ENCODE results near the gene PRPF19. TPM values are rescaled to one million over a fixed set of nuclear protein-coding genes. Genes with fewer than 3 reads are reported as not detected.

The PRPF19 gene
- total RNA-seq, 5 donors from 2014 or later (not counting 1 experiment from before 2014, with no cell fraction given): 81.7 to 106 (median 96.9) TPM

GRCh38 chr11:60873533-60873932 lies 32.9 kb downstream of the PRPF19 start:
- ATAC-seq (replicated peaks in 1 of 4): peak in 2 of 4 experiments; percentile 5 to 9
- peaks cover 0 to 24% of the 10 kb centered on the region in 2 experiments for H3K27me3 ChIP-seq (replicated peaks in 1 of 2; ENCODE audit: control insufficient read depth in 2 of 2, extremely low read depth in 1 of 2, insufficient read depth in 2 of 2, low read length in 1 of 2)
- DNase-seq: no peak
- no peak overlapping the region for H3K4me3 ChIP-seq (ENCODE audit: control insufficient read depth in 1 of 2, extremely low read depth in 1 of 2, low read length in 1 of 2)
- H3K4me3 Mint-ChIP-seq: no peak overlapping the region
- no peak overlapping the region for H3K27ac Mint-ChIP-seq
- H3K36me3 ChIP-seq (ENCODE audit: control insufficient read depth in 2 of 2, extremely low read depth in 1 of 2, insufficient read depth in 1 of 2, low read length in 1 of 2): peaks cover 0 to 9% of the 10 kb centered on the region in 2 donors
- ChIA-PET POLR2A (interaction anchor here in 1 of 2 donors (0.6 kb wide), 1 partner anchor 155 kb away, joined by 5 read pairs; no protein-coding TSS in a partner anchor), CTCF (no interaction called here)
- H3K27me3 Mint-ChIP-seq: peaks cover 0 to 4% of the 10 kb centered on the region in 2 donors
- H3K4me1 ChIP-seq (ENCODE audit: control insufficient read depth in 1 of 2, extremely low read depth in 1 of 2, insufficient read depth in 2 of 2, low read length in 2 of 2): peaks cover 8 to 38% of the 10 kb centered on the region in 2 experiments
- peaks cover 18 to 22% (median 19%) of the 10 kb centered on the region in 3 donors for H3K4me1 Mint-ChIP-seq
- no peaks in the 10 kb centered on the region for H3K9me3 Mint-ChIP-seq
- WGBS (ENCODE audit: insufficient coverage): 91% methylated on average over 8 of the region's 12 CpGs
- no peak overlapping the region for H3K27ac ChIP-seq (ENCODE audit: low read length)
- peaks cover 9% of the 10 kb centered on the region for H3K36me3 Mint-ChIP-seq
- H3K9me3 ChIP-seq: no peaks in the 10 kb centered on the region

- DNase-seq: peak in 12 of 35 experiments; percentile 7 to 30 (median 14)
- H3K4me1 ChIP-seq (ENCODE audit: control insufficient read depth in 1 of 2, extremely low read depth in 1 of 2, insufficient read depth in 2 of 2, low read length in 2 of 2): peaks cover 8 to 40% of the 10 kb centered on the region in 2 experiments
- Mint-ChIP-seq H3K4me3 (no peak overlapping the region), H3K27me3 (peaks cover 0 to 4% of the 10 kb centered on the region in 2 donors), H3K36me3 (peaks cover 6% of the 10 kb centered on the region), H3K9me3 (no peaks in the 10 kb centered on the region), H3K27ac (peak overlapping the region in 1 of 2 donors; percentile 39), H3K4me1 (peaks cover 18 to 24% (median 21%) of the 10 kb centered on the region in 3 donors)
- POLR2A ChIA-PET: interaction anchor here in 1 of 2 donors (0.6 kb wide), 1 partner anchor 155 kb away, joined by 5 read pairs; no protein-coding TSS in a partner anchor
- ATAC-seq (replicated peaks in 1 of 4): peak; percentile 25 to 68 (median 44)
- 68% methylated on average over 15 of the region's 16 CpGs for WGBS (ENCODE audit: insufficient coverage)
- H3K27me3 ChIP-seq (replicated peaks in 1 of 2; ENCODE audit: control insufficient read depth in 2 of 2, extremely low read depth in 1 of 2, insufficient read depth in 2 of 2, low read length in 1 of 2): peaks cover 0 to 29% of the 10 kb centered on the region in 2 experiments
- H3K9me3 ChIP-seq: no peaks in the 10 kb centered on the region
- CTCF ChIA-PET: no interaction called here
- H3K4me3 ChIP-seq (ENCODE audit: control insufficient read depth in 1 of 2, extremely low read depth in 1 of 2, low read length in 1 of 2): no peak overlapping the region
- H3K36me3 ChIP-seq (ENCODE audit: control insufficient read depth in 2 of 2, extremely low read depth in 1 of 2, insufficient read depth in 1 of 2, low read length in 1 of 2): peaks cover 0 to 7% of the 10 kb centered on the region in 2 donors
- no peak overlapping the region for H3K27ac ChIP-seq (ENCODE audit: low read length)
These were observed 33.3 kb downstream of the PRPF19 start for GRCh38 chr11:60872961-60873524.

GRCh38 chr11:60872124-60872960 lies 34.0 kb downstream of the PRPF19 start:
- Mint-ChIP-seq H3K27ac (peak overlapping the region in 1 of 2 donors; percentile 52), H3K36me3 (no peaks in the 10 kb centered on the region), H3K9me3 (no peaks in the 10 kb centered on the region), H3K27me3 (peaks cover 0 to 4% of the 10 kb centered on the region in 2 donors), H3K4me1 (peaks cover 18 to 24% (median 21%) of the 10 kb centered on the region in 3 donors), H3K4me3 (no peak overlapping the region)
- H3K9me3 ChIP-seq: no peaks in the 10 kb centered on the region
- peak in 1 of 4 experiments; percentile 23 for ATAC-seq (replicated peaks in 1 of 4)
- peaks cover 0 to 6% of the 10 kb centered on the region in 2 donors for H3K36me3 ChIP-seq (ENCODE audit: control insufficient read depth in 2 of 2, extremely low read depth in 1 of 2, insufficient read depth in 1 of 2, low read length in 1 of 2)
- ChIA-PET POLR2A (no interaction called here), CTCF (interaction anchor here in 1 of 2 donors (0.6 kb wide), 1 partner anchor 26 kb away, joined by 4 read pairs; no protein-coding TSS in a partner anchor)
- DNase-seq: no peak
- H3K4me1 ChIP-seq (ENCODE audit: control insufficient read depth in 1 of 2, extremely low read depth in 1 of 2, insufficient read depth in 2 of 2, low read length in 2 of 2): peaks cover 8 to 40% of the 10 kb centered on the region in 2 experiments
- H3K27me3 ChIP-seq (replicated peaks in 1 of 2; ENCODE audit: control insufficient read depth in 2 of 2, extremely low read depth in 1 of 2, insufficient read depth in 2 of 2, low read length in 1 of 2): peaks cover 0 to 34% of the 10 kb centered on the region in 2 experiments
- H3K27ac ChIP-seq (ENCODE audit: low read length): no peak overlapping the region
- H3K4me3 ChIP-seq (ENCODE audit: control insufficient read depth in 1 of 2, extremely low read depth in 1 of 2, low read length in 1 of 2): no peak overlapping the region
- WGBS (ENCODE audit: insufficient coverage): 44% methylated on average over 3 of the region's 6 CpGs

- peaks cover 18 to 24% (median 21%) of the 10 kb centered on the region in 3 donors for H3K4me1 Mint-ChIP-seq
These were observed 34.9 kb downstream of the PRPF19 start for GRCh38 chr11:60871378-60872061.

GRCh38 chr11:60870733-60871377 lies 35.5 kb downstream of the PRPF19 start:
- H3K9me3 ChIP-seq: no peaks in the 10 kb centered on the region
- H3K4me1 ChIP-seq (ENCODE audit: control insufficient read depth in 1 of 2, extremely low read depth in 1 of 2, insufficient read depth in 2 of 2, low read length in 2 of 2): peaks cover 8 to 40% of the 10 kb centered on the region in 2 experiments
- no peak overlapping the region for H3K27ac ChIP-seq (ENCODE audit: low read length)
- ChIA-PET POLR2A (interaction anchor here in 1 of 2 donors (0.5 kb wide), 1 partner anchor 95 kb away, joined by 3 read pairs; no protein-coding TSS in a partner anchor), CTCF (no interaction called here)
- DNase-seq: no peak
- Mint-ChIP-seq H3K27me3 (peaks cover 0 to 4% of the 10 kb centered on the region in 2 donors), H3K4me1 (peaks cover 18 to 24% (median 21%) of the 10 kb centered on the region in 3 donors), H3K9me3 (no peaks in the 10 kb centered on the region), H3K4me3 (no peak overlapping the region), H3K36me3 (no peaks in the 10 kb centered on the region), H3K27ac (peak overlapping the region in 1 of 2 donors; percentile 34)
- WGBS (ENCODE audit: insufficient coverage): 58% methylated on average over 9 of the region's 13 CpGs
- H3K36me3 ChIP-seq (ENCODE audit: control insufficient read depth in 2 of 2, extremely low read depth in 1 of 2, insufficient read depth in 1 of 2, low read length in 1 of 2): peaks cover 0 to 2% of the 10 kb centered on the region in 2 donors
- H3K4me3 ChIP-seq (ENCODE audit: control insufficient read depth in 1 of 2, extremely low read depth in 1 of 2, low read length in 1 of 2): no peak overlapping the region
- ATAC-seq (replicated peaks in 1 of 4): peak in 3 of 4 experiments; percentile 6 to 37 (median 35)
- peaks cover 0 to 39% of the 10 kb centered on the region in 2 experiments for H3K27me3 ChIP-seq (replicated peaks in 1 of 2; ENCODE audit: control insufficient read depth in 2 of 2, extremely low read depth in 1 of 2, insufficient read depth in 2 of 2, low read length in 1 of 2)

More at GRCh38 chr11:60871378-60872061, 34.9 kb downstream of the PRPF19 start:
- H3K27ac ChIP-seq (ENCODE audit: low read length): no peak overlapping the region
- CTCF ChIA-PET: no interaction called here
- H3K9me3 ChIP-seq: no peaks in the 10 kb centered on the region
- DNase-seq (peak in 1 of 35 experiments; percentile 11), ATAC-seq (replicated peaks in 1 of 4) (peak; percentile 23 to 69 (median 59))
- WGBS (ENCODE audit: insufficient coverage): 54% methylated on average over 4 of the region's 7 CpGs
- Mint-ChIP-seq H3K27ac (peak overlapping the region in 1 of 2 donors; percentile 52), H3K27me3 (peaks cover 0 to 4% of the 10 kb centered on the region in 2 donors), H3K9me3 (no peaks in the 10 kb centered on the region), H3K4me3 (no peak overlapping the region), H3K36me3 (no peaks in the 10 kb centered on the region)
- peaks cover 0 to 39% of the 10 kb centered on the region in 2 experiments for H3K27me3 ChIP-seq (replicated peaks in 1 of 2; ENCODE audit: control insufficient read depth in 2 of 2, extremely low read depth in 1 of 2, insufficient read depth in 2 of 2, low read length in 1 of 2)
- peaks cover 0 to 3% of the 10 kb centered on the region in 2 donors for H3K36me3 ChIP-seq (ENCODE audit: control insufficient read depth in 2 of 2, extremely low read depth in 1 of 2, insufficient read depth in 1 of 2, low read length in 1 of 2)
- H3K4me3 ChIP-seq (ENCODE audit: control insufficient read depth in 1 of 2, extremely low read depth in 1 of 2, low read length in 1 of 2): peak overlapping the region in 1 of 2 donors; percentile 1
- H3K4me1 ChIP-seq (ENCODE audit: control insufficient read depth in 1 of 2, extremely low read depth in 1 of 2, insufficient read depth in 2 of 2, low read length in 2 of 2): peaks cover 8 to 40% of the 10 kb centered on the region in 2 experiments
- POLR2A ChIA-PET: interaction anchor here in 1 of 2 donors (0.5 kb wide), 1 partner anchor 94 kb away, joined by 3 read pairs; no protein-coding TSS in a partner anchor

Data from T-cell (primary cell).